Keratinocyte (primary cell): ENCODE data around the gene NUDT3. TPM values are rescaled to one million over a fixed set of nuclear protein-coding genes. Genes with fewer than 3 reads are reported as not detected.

ENCODE experiments used
- DNase-seq: peaks from one replicate; pipeline ENCODE4 v3.0.0-alpha.2; 2011; ENCODE audit warnings: low read depth, missing footprints, low spot score
- FAIRE-seq: peaks from 2 replicates; lab custom pipeline; 2011; peaks lifted over from hg19 to GRCh38; lab: Jason Lieb, UNC
- H2AFZ ChIP-seq: 2 replicates; pipeline ENCODE4 v1.6.0; 2012; ENCODE audit warnings: low read length, control low read depth, inconsistent platforms; ENCODE audit not compliant: control insufficient read depth
- H3K27ac ChIP-seq: 2 replicates; pipeline ENCODE4 v1.5.1; 2011; ENCODE audit warnings: low read length; ENCODE audit not compliant: control insufficient read depth, insufficient read depth
- H3K27me3 ChIP-seq: 3 replicates; pipeline ENCODE4 v1.6.0; 2011; ENCODE audit warnings: low read length; ENCODE audit not compliant: control insufficient read depth, insufficient read depth; ENCODE audit errors: extremely low read depth
- H3K36me3 ChIP-seq, 2 experiments: 2 replicates in 1 of 2; 3 replicates in 1 of 2; pipeline ENCODE4 v1.5.1; 2011; ENCODE audit warnings: low read length in 2 of 2, mild to moderate bottlenecking in 1 of 2; ENCODE audit not compliant: control insufficient read depth in 2 of 2, insufficient read depth in 2 of 2; ENCODE audit errors: extremely low read depth in 1 of 2
- H3K4me1 ChIP-seq: 3 replicates; pipeline ENCODE4 v1.5.1; 2011; ENCODE audit warnings: low read length; ENCODE audit not compliant: control insufficient read depth, insufficient read depth; ENCODE audit errors: extremely low read depth
- H3K4me2 ChIP-seq: 3 replicates; pipeline ENCODE4 v1.6.0; 2011; ENCODE audit warnings: low read depth, low read length; ENCODE audit not compliant: control insufficient read depth, insufficient read depth; ENCODE audit errors: extremely low read depth
- H3K4me3 ChIP-seq, 3 experiments: fragments of 200-600 bp in 1 of 3; sonication (generic) in 1 of 3; 2 replicates in 2 of 3; 3 replicates in 1 of 3; pipeline ENCODE4 v1.5.1; 2011 to 2016; ENCODE audit warnings: low read length in 3 of 3, mild to moderate bottlenecking in 3 of 3, control low read depth in 2 of 3, inconsistent platforms in 1 of 3, low read depth in 1 of 3, mixed read lengths in 1 of 3, mixed run types in 1 of 3, moderate library complexity in 1 of 3; ENCODE audit not compliant: control insufficient read depth in 2 of 3, insufficient read depth in 2 of 3; ENCODE audit errors: extremely low read depth in 1 of 3
- H3K79me2 ChIP-seq: 2 replicates; pipeline ENCODE4 v1.6.0; 2012; ENCODE audit warnings: low read length; ENCODE audit not compliant: control insufficient read depth, insufficient read depth
- H3K9ac ChIP-seq: 3 replicates; pipeline ENCODE4 v1.6.0; 2011; ENCODE audit warnings: low read length; ENCODE audit not compliant: control insufficient read depth, insufficient read depth; ENCODE audit errors: extremely low read depth
- H3K9me1 ChIP-seq: 3 replicates; pipeline ENCODE4 v1.6.0; 2011; ENCODE audit warnings: low read length; ENCODE audit not compliant: control insufficient read depth, insufficient read depth; ENCODE audit errors: extremely low read depth
- H3K9me3 ChIP-seq: 2 replicates; pipeline ENCODE4 v1.5.1; 2012; ENCODE audit warnings: low read depth, low read length; ENCODE audit not compliant: control insufficient read depth
- H4K20me1 ChIP-seq: 3 replicates; pipeline ENCODE4 v1.6.0; 2011; ENCODE audit warnings: low read length; ENCODE audit not compliant: control insufficient read depth, insufficient read depth; ENCODE audit errors: extremely low read depth
- CTCF ChIP-seq, 3 experiments: IDR thresholded peaks in 1 of 3; conservative IDR thresholded peaks in 1 of 3; optimal IDR thresholded peaks in 1 of 3; 2 replicates in 2 of 3; 3 replicates in 1 of 3; pipeline versions ENCODE3 to v1.5.1; 2011; ENCODE audit warnings: low read length in 3 of 3, mild to moderate bottlenecking in 3 of 3, moderate library complexity in 2 of 3, control low read depth in 1 of 3, inconsistent platforms in 1 of 3; ENCODE audit not compliant: insufficient read depth in 2 of 3; ENCODE audit errors: extremely low read depth in 1 of 3
- EZH2 ChIP-seq: IDR thresholded peaks from one replicate; pipeline ENCODE4 v1.6.1; 2012; ENCODE audit warnings: inconsistent platforms, mild to moderate bottlenecking, low read length, moderate library complexity
- dilution Hi-C: fragments of 300-500 bp; cut with MboI; formaldehyde crosslinking; loops from one replicate; pipeline ENCODE4 v1.7.0; 2020; ENCODE audit warnings: low sequenced_read_pairs; ENCODE audit not compliant: extremely low pct_ligation_motif_present
- polyA plus RNA-seq, 5 experiments: library from polyadenylated mRNA; depleted of rRNA in 3 of 5; stranded (reverse) in 3 of 5; stranded (forward) in 1 of 5; unstranded in 1 of 5; fragments of >200 nt; gene quantifications; 1 replicate in 1 of 5; 2 replicates in 3 of 5; 3 replicates in 1 of 5; pipeline versions ENCODE4 v1.2.1 to v1.2.3, GENCODE V29; 2011 to 2012; ENCODE audit warnings: missing spikeins in 2 of 5, low read depth in 1 of 5, low replicate concordance in 1 of 5

Gene NUDT3
- polyA plus RNA-seq, 1 donor (not counting 4 experiments of a cell fraction or from before 2014, with no cell fraction given): 16.5 TPM

- peaks cover 15% of the 10 kb centered on the region for H3K4me1 ChIP-seq
- peaks cover 3% of the 10 kb centered on the region for H4K20me1 ChIP-seq
- H3K9me1 ChIP-seq: no peaks in the 10 kb centered on the region
- dilution Hi-C loops: no loop called here
- peak overlapping the region; percentile 7 for H3K4me2 ChIP-seq
- H2AFZ ChIP-seq: no peak overlapping the region
- no peak overlapping the region for H3K4me3 ChIP-seq
- TF ChIP-seq CTCF (optimal IDR thresholded peaks at IDR 0.05 in 1 of 3, IDR thresholded peaks at IDR 0.05 in 1 of 3, conservative IDR thresholded peaks at IDR 0.05 in 1 of 3; ENCODE audit: extremely low read depth in 1 of 3, insufficient read depth in 2 of 3, low read length in 3 of 3): no peak
- TF ChIP-seq EZH2: no peak
- H3K79me2 ChIP-seq: peaks cover 68% of the 10 kb centered on the region
- H3K9me3 ChIP-seq: no peaks in the 10 kb centered on the region
- no peaks in the 10 kb centered on the region for H3K27me3 ChIP-seq
- no peak overlapping the region for H3K9ac ChIP-seq
- no peak for FAIRE-seq
- H3K36me3 ChIP-seq: no peaks in the 10 kb centered on the region
- H3K27ac ChIP-seq: no peak overlapping the region
- no peak for DNase-seq
Observed at GRCh38 chr6:34360556-34360955, 31.9 kb downstream of the NUDT3 start.

- H3K4me1 ChIP-seq: peaks cover 15% of the 10 kb centered on the region
- H3K9me3 ChIP-seq: no peaks in the 10 kb centered on the region
- no peak for TF ChIP-seq CTCF (optimal IDR thresholded peaks at IDR 0.05 in 1 of 3, IDR thresholded peaks at IDR 0.05 in 1 of 3, conservative IDR thresholded peaks at IDR 0.05 in 1 of 3; ENCODE audit: extremely low read depth in 1 of 3, insufficient read depth in 2 of 3, low read length in 3 of 3)
- no peak for TF ChIP-seq EZH2
- peak overlapping the region; percentile 6 for H3K4me2 ChIP-seq
- no peaks in the 10 kb centered on the region for H3K36me3 ChIP-seq
- no peak for DNase-seq
- H2AFZ ChIP-seq: no peak overlapping the region
- H4K20me1 ChIP-seq: peaks cover 3% of the 10 kb centered on the region
- H3K79me2 ChIP-seq: peaks cover 68% of the 10 kb centered on the region
- no peak for FAIRE-seq
- H3K4me3 ChIP-seq: no peak overlapping the region
- H3K27ac ChIP-seq: no peak overlapping the region
- H3K9ac ChIP-seq: no peak overlapping the region
- dilution Hi-C loops: no loop called here
- H3K27me3 ChIP-seq: no peaks in the 10 kb centered on the region
- no peaks in the 10 kb centered on the region for H3K9me1 ChIP-seq
Observed at GRCh38 chr6:34359418-34360158, 32.9 kb downstream of the NUDT3 start.
